Activated CD8-positive, alpha-beta memory T cell treated with anti-CD3 and anti-CD28 coated beads, Interleukin-2, amount 50 U/mL, for 1 hour (primary cell): ENCODE results near the gene FAM133A.
A peak's percentile ranks its signal among the peaks of the same experiment; 100 is the strongest.

ENCODE experiments used
- DNase-seq: peaks from one replicate; pipeline ENCODE4 v3.0.0-alpha.2; 2020; ENCODE audit errors: extremely low read depth

FAM133A gene

DNA sequence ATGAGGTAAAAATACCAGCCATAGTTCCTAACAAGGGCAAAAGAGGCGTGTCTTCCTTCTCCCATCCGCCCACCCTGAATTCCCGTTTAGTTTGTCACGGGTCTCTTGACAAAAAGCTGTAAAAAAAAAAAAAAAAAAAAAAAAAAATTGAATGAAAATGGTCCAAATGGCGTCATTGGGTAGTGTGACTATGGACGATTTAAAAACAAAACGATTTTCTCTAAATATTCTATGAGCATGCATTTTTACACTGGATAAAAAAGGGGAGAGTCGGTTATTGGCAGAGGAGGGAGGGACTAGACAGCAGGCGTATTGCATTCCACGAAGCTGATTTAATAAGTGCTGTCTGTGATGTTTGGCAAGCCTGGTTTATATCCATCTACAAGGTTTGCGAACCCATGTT, at the start of gene FAM133A:
TSS of gene FAM133A (plus strand) at position 338 of the 403 bp plus-strand sequence. CDS start 35,214 bp downstream, outside the sequence.
- DNase-seq: no peak

DNA sequence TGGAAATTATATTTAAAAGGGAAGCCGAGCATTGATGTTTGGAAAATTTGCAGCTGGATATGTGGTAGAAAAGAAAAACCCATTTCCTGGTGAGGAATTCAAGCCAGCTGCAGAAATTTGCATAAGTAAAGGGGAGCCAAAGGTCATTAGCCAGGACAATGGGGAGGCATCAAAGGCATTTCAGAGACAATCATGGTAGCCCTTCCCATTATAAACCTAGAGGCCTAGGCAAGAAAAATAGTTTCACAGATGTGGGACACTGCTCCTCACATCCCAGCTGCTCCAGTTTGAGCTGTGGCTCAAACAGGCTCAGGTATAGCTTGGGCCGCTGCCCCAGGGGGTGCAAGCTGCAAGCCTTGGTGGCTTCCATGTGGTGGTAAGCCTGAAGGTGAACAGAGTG, 36.4 kb upstream of the FAM133A start:
- DNase-seq: no peak

DNA sequence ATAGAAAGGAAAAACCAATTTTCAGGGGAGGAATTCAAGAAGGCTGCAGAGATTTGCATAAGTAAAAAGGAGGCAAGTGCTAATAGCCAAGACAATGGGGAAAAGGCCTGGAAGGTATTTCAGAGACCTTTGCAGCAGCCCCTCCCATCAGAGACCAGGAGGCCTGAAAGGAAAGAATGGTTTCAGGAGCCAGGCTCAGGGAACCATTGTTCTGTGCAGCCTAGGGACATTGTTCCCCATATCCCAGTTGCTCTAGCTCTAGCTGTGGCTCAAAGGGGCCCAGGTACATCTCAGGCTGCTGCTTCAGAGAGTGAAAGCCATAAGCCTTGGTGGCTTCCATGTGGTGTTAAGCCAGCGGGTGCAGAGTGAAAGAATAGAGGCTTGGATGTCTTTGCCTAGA, 24.6 kb upstream of the FAM133A start:
- DNase-seq: no peak

DNA sequence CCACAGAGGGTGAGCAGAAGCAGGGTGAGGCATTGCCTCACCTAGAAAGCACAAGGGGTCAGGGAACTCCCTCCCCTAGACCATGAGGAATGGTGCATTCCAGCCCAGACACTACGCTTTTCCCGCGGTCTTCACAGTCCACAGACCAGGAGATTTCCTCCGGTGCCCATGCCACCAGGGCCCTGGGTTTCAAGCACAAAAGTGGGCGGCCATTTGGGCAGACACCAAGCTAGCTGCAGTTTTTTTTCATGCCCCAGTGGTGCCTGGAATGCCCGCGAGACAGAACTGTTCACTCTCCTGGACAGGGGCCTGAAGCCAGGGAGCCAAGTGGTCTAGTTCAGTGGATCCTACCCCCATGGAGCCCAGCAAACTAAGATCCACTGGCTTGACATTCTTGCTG, 13.4 kb upstream of the FAM133A start:
- DNase-seq: no peak

DNA sequence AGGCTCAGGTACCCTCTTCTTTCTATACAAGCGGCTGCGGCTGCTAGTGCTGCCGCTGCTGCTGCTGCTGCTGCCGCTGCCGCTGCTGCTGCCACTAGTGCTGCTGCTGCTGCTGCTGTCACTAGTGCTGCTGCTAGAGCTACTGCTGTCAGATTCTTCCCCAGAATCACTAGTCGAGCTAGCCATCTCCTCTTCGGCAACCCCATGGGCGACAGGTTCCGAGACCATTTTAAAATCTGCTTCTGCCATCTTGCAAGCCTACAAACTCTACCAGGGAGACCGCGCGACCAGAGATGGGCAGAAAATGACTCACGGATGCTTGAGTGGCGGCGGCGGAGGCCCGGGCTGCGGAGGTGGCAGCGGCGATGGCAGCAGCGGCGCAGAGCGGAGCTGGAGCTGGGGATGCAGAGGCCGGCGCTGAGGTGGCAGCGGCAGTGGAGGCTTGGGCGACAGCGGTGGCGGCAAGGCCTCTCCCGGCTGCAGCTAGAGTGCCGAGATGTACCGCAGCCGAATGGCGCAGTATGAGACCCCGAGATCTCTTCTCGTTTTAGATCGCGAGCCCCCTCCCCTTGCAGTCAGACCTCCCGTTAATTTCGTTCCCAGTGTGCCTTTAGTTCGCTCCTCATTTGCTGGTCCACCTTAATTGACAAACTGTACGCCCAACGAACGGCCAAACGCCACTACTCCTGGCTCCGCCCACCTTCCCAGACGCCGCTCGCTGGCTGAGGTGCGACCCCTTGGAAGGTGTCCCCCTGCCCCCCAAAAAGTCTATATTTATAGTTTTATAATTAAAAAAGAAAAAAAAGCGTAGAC, 744 bp upstream of the FAM133A start, which contains the start of gene NAP1L3:
TSS of gene NAP1L3 (minus strand) at position 523 of the 813 bp plus-strand sequence. CDS start at position 249, 274 bp downstream.
- DNase-seq: peak; percentile 4

DNA sequence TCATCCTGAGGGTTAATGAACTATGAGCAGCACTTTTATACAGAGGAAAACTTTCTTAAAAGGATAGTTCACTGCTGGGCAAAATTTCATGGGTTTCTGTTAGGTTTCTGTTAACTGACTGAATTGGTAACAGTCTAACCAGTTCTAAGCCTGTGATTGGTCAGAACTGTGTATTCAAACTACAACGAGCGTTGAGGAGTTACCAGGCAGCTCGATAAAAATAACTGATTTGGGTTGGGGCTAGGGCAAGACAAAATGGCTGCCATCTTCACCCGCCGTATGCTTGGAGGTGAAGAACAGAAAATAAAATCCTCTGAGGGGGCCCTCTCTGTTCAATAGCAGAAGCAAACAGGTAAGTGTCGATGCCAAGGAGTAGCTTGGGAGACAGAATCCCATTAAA, 22.0 kb downstream of the FAM133A start:
- no peak for DNase-seq

DNA sequence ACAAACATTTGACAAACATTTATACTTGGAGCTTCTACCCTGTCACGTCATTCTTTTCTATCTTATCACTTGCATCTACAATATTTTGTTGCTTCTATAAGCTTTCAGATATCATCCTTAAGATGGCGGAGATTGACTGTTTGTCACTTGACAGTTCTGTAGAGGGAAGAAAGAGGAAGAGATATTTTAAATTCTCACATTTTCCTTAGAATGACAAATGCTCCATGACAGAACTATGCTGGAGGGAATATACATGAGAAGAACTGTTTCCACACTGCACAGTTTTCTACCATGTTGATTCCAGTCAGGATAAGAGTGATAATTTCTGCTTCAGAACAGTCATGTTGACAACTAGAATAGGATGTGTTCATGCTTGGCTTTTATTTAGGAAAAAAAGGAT, 29.7 kb downstream of the FAM133A start:
- DNase-seq: no peak

DNA sequence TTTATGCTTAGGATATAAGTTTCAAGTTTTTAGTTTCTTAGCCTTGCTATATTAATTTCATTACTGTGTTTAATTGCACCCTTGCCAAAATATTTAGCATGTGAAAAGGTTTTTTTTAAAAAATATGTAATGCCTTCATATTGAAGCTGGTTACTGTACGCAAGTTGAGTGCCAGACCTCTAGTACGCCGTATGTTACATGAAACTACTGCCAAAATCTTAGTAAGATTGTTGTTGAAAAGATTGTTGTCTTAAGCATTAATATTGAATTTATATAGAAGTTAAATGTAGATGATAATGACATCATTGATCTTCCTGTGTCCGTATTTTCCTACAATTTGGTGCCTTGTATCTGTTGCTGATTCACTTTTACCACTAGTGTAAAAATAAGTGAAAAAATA, 37.1 kb downstream of the FAM133A start:
- DNase-seq: no peak

DNA sequence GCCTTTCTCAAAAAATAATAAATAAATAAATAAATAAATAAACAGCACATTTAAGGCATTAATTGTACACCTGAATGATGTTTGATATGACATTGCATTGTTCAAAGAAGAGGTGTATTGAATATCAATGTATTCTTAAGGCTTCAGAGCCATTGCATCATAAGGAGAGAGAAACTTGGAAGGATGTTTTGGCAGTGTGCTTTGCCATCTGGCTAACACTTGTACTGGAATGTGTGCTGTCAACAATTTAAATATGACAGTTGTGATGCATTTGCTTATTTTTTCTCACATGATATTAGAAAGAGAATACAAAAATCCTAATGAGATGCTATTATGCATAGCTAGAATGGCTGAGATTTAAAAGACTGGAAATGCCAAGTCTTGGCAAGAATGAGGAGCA, 67.8 kb downstream of the FAM133A start:
- no peak for DNase-seq

DNA sequence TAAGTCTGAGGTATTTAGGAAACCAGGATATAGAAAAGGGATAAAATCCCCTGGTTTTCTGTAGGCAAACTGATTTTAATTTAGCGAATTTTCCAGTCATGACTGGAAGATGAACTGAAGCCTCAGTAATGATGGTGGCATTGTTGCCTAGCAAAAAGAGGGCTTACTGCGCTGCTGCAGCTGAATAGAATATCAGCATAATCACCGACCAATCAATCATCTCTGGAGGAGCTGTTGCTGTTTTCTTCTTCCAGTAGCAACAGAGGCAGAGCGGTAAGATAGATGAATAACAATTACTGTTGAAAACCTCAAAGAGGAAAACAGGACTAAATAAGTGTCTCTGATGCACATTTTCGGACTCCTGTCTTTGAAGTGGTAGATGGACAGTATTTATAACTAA, 86.2 kb downstream of the FAM133A start:
- DNase-seq: no peak
